ENCODE results near the gene TAS2R60. TPM values are rescaled to one million over a fixed set of nuclear protein-coding genes. Genes with fewer than 3 reads are reported as not detected.
"Not testable (repeated sequence)": the region's sequence is repeated elsewhere in the genome, so short reads cannot be mapped to it uniquely, and the experiment has no call there.

Gene TAS2R60
- total RNA-seq, 2 experiments from 2014 or later: not detected

DNA sequence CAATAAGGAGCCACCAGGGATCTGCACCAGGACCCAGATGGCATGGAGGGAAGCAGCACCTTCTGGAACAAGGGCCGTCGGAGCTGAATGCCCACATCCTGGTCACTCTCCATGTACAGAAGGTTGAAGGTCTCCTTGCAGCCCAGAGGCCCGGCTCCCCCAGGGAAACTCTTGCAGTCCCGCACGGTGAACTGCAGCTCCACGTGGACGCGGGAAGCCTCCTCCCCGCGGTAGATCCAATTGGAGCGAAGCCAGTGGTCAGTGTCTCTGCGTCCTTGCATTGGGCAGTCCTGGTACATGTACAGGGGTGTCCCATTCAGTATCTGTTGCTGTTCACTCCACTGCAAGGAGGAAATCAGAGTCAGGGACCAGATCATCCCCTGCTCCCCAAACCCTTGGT lies 42.0 kb upstream of the TAS2R60 start:
- TF ChIP-seq, protein P1, sequence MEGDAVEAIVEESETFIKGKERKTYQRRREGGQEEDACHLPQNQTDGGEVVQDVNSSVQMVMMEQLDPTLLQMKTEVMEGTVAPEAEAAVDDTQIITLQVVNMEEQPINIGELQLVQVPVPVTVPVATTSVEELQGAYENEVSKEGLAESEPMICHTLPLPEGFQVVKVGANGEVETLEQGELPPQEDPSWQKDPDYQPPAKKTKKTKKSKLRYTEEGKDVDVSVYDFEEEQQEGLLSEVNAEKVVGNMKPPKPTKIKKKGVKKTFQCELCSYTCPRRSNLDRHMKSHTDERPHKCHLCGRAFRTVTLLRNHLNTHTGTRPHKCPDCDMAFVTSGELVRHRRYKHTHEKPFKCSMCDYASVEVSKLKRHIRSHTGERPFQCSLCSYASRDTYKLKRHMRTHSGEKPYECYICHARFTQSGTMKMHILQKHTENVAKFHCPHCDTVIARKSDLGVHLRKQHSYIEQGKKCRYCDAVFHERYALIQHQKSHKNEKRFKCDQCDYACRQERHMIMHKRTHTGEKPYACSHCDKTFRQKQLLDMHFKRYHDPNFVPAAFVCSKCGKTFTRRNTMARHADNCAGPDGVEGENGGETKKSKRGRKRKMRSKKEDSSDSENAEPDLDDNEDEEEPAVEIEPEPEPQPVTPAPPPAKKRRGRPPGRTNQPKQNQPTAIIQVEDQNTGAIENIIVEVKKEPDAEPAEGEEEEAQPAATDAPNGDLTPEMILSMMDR (conservative IDR thresholded peaks at IDR 0.05; ENCODE audit: low read length): no peak
- no peak for TF ChIP-seq EZH2phosphoT487 (IDR thresholded peaks at IDR 0.05; ENCODE audit: borderline replicate concordance, low read depth, low read length)
- no peaks in the 10 kb centered on the region for H3K36me3 ChIP-seq (ENCODE audit: insufficient read depth, low read length)
- CTCF ChIA-PET (ENCODE audit: unreplicated experiment): no interaction called here
- POLR2A ChIA-PET: interaction anchor here (0.7 kb wide), 1 partner anchor 54 kb away, joined by 4 read pairs; no protein-coding TSS in a partner anchor
- H2AFZ ChIP-seq (ENCODE audit: low read length): no peak overlapping the region
- H4K20me1 ChIP-seq (ENCODE audit: insufficient read depth, low read length): no peaks in the 10 kb centered on the region; the same call in 1 of the 2 replicates
- H3K4me3 ChIP-seq (ENCODE audit: low read depth, low read length, poor library complexity, severe bottlenecking): no peak overlapping the region
- no peak overlapping the region for H3K27ac ChIP-seq (ENCODE audit: low read depth, low read length, poor library complexity, severe bottlenecking)
- H3K4me1 ChIP-seq (ENCODE audit: insufficient read depth, low read length, poor library complexity, severe bottlenecking): no peaks in the 10 kb centered on the region
- BruUV-seq (replicated peaks): no TSS peak
- intact Hi-C loops (cut with micrococcal nuclease; ENCODE audit: unreplicated experiment): no loop called here
- no peak overlapping the region for H3K4me2 ChIP-seq (ENCODE audit: low read length)
- DNase-seq (ENCODE audit: low spot score): no peak
- H3K9me2 ChIP-seq (ENCODE audit: insufficient read depth, low read length): no peaks in the 10 kb centered on the region
- H3K79me2 ChIP-seq (ENCODE audit: insufficient read depth, low read depth, low read length): no peaks in the 10 kb centered on the region
- no peaks in the 10 kb centered on the region for H3K9me3 ChIP-seq (ENCODE audit: low read length)

DNA sequence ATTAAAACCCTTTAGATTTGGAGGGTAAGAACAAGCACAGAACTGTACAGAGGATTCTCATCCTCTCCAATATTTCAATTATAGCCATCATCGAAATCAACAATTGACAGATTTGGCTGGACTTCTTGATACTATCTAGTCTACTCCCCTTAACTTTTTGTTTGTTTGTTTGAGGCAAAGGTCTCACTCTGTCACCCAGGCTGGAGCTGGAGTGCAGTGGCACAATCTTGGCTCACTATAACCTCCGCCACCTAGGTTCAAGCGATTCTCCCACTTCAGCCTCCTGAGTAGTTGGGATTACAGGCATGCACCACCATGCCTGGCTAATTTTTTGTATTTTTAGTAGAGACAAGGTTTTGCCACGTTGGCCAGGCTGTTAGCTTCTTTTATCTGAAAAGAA lies 41.0 kb upstream of the TAS2R60 start:
- H3K9me3 ChIP-seq (ENCODE audit: low read length); H3K9me2 ChIP-seq (ENCODE audit: insufficient read depth, low read length); H3K27ac ChIP-seq (ENCODE audit: low read depth, low read length, poor library complexity, severe bottlenecking); H2AFZ ChIP-seq (ENCODE audit: low read length); DNase-seq (ENCODE audit: low spot score); H4K20me1 ChIP-seq (ENCODE audit: insufficient read depth, low read length); H3K4me2 ChIP-seq (ENCODE audit: low read length); CTCF ChIA-PET (ENCODE audit: unreplicated experiment); H3K79me2 ChIP-seq (ENCODE audit: insufficient read depth, low read depth, low read length); H3K4me1 ChIP-seq (ENCODE audit: insufficient read depth, low read length, poor library complexity, severe bottlenecking); H3K4me3 ChIP-seq (ENCODE audit: low read depth, low read length, poor library complexity, severe bottlenecking); POLR2A ChIA-PET; BruUV-seq (replicated peaks); intact Hi-C loops (cut with micrococcal nuclease; ENCODE audit: unreplicated experiment); H3K36me3 ChIP-seq (ENCODE audit: insufficient read depth, low read length): not testable (repeated sequence)

DNA sequence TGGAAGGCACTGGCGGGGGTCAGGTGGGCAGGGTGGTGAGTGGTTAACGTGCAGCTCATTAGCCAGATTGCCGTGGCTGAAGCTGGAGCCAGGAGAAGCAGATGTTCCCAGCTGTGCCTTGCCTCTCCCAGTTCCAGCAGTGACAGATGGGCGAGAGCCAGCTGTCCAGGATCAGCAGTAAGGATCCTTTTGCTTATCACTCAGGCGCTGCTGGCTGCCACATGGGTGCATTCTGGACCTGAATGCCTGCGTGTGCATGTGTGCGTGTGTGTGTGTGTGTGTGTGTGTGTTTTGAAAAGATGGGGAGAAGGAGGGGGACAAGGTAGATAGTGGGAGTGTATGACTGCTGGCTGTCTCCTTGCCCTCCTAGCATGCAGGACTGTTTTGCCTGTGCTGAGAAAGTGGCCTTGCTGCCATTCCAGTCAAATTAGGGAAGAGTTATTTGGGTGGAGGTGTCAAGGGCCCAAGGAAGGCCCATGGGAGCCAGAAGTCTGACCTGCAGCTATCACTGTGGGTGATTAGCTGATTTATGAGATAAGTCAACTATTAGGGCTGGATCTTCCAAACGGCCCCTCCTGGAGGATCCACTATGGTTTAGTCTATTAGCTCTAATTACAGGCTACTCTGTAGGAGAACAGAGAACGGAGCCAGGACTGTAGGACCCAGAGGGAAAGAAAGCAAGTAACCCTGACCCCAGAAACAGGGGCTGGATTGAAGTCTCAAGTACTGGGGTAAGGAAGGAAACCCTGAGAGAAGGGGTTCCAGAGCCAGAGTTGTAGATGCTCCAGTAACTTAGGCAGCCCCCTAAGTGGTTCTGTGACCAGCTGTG lies 37.9 kb upstream of the TAS2R60 start:
- Histone ChIP-seq H2AFZ (ENCODE audit: low read length) (no peak overlapping the region), H3K79me2 (ENCODE audit: insufficient read depth, low read depth, low read length) (no peaks in the 10 kb centered on the region), H3K36me3 (ENCODE audit: insufficient read depth, low read length) (no peaks in the 10 kb centered on the region), H3K4me2 (ENCODE audit: low read length) (no peak overlapping the region), H3K4me1 (ENCODE audit: insufficient read depth, low read length, poor library complexity, severe bottlenecking) (no peaks in the 10 kb centered on the region), H3K27ac (ENCODE audit: low read depth, low read length, poor library complexity, severe bottlenecking) (no peak overlapping the region), H3K4me3 (ENCODE audit: low read depth, low read length, poor library complexity, severe bottlenecking) (no peak overlapping the region), H3K9me2 (ENCODE audit: insufficient read depth, low read length) (no peaks in the 10 kb centered on the region), H4K20me1 (ENCODE audit: insufficient read depth, low read length) (no peaks in the 10 kb centered on the region; the same call in 1 of the 2 replicates), H3K9me3 (ENCODE audit: low read length) (no peaks in the 10 kb centered on the region)
- TF ChIP-seq EZH2phosphoT487 (IDR thresholded peaks at IDR 0.05; ENCODE audit: borderline replicate concordance, low read depth, low read length): no peak
- TF ChIP-seq, protein P1 (conservative IDR thresholded peaks at IDR 0.05; ENCODE audit: low read length): no peak
- intact Hi-C loops (cut with micrococcal nuclease; ENCODE audit: unreplicated experiment): no loop called here
- ChIA-PET POLR2A (no interaction called here), CTCF (ENCODE audit: unreplicated experiment) (no interaction called here)
- DNase-seq (ENCODE audit: low spot score): no peak
- BruUV-seq (replicated peaks): no TSS peak

All from OCI-LY7 (cell line).